Sigmoid colon (tissue), 7 donors: ENCODE results near the gene FAM13C. TPM values are rescaled to one million over a fixed set of nuclear protein-coding genes. Genes with fewer than 3 reads are reported as not detected.
"Not testable (repeated sequence)": the region's sequence is repeated elsewhere in the genome, so short reads cannot be mapped to it uniquely, and the experiment has no call there.

ENCODE experiments used
- DNase-seq: peaks from one replicate; pipeline ENCODE4 v3.0.0-alpha.2; 2019
- H3K27ac ChIP-seq, 4 donors: fragments of 200-600 bp; sonication (generic); one replicate each; pipeline ENCODE4 v1.5.1; 2016 to 2019; ENCODE audit warnings: mild to moderate bottlenecking in 1 of 4
- H3K27me3 ChIP-seq, 3 donors: fragments of 200-600 bp; sonication (generic); one replicate each; pipeline ENCODE4 v1.5.1; 2019; ENCODE audit warnings: mild to moderate bottlenecking in 1 of 3
- H3K36me3 ChIP-seq, 4 donors: fragments of 200-600 bp; sonication (generic); one replicate each; pipeline ENCODE4 v1.5.1; 2016 to 2019
- H3K4me1 ChIP-seq, 4 donors: fragments of 200-600 bp; sonication (generic); one replicate each; pipeline ENCODE4 v1.5.1; 2017 to 2019
- H3K4me3 ChIP-seq, 4 donors: fragments of 200-600 bp; sonication (generic); one replicate each; pipeline ENCODE4 v1.5.1; 2017 to 2019; ENCODE audit warnings: mild to moderate bottlenecking in 2 of 4, moderate library complexity in 1 of 4
- H3K9me3 ChIP-seq, 4 donors: fragments of 200-600 bp in 3 of 4; sonication (generic) in 3 of 4; one replicate each; pipeline versions ENCODE4 v1.5.1 to v1.6.1; 2013 to 2019
- CTCF ChIP-seq, 4 experiments: fragments of 450-650 bp in 3 of 4; fragments of 200-600 bp in 1 of 4; IDR thresholded peaks; one replicate each; pipeline ENCODE4 v1.5.1; 2016 to 2019; ENCODE audit warnings: antibody characterized with exemption in 4 of 4, mild to moderate bottlenecking in 3 of 4, moderate library complexity in 2 of 4
- EP300 ChIP-seq, 4 donors: sonication (generic); formaldehyde crosslinking; IDR thresholded peaks; one replicate each; pipeline ENCODE4 v1.6.1; 2017; ENCODE audit warnings: antibody characterized with exemption in 4 of 4
- POLR2A ChIP-seq, 2 donors: fragments of 450-650 bp; IDR thresholded peaks; one replicate each; pipeline ENCODE4 v1.6.1; 2016; ENCODE audit warnings: antibody characterized with exemption in 2 of 2, mild to moderate bottlenecking in 2 of 2, moderate library complexity in 2 of 2
- POLR2AphosphoS5 ChIP-seq, 4 donors: sonication (generic); formaldehyde crosslinking; IDR thresholded peaks; one replicate each; pipeline ENCODE4 v1.6.1; 2017; ENCODE audit warnings: antibody characterized with exemption in 4 of 4
- WGBS, 2 donors: extraction: QIAGEN DNeasy Blood & Tissue Kit; methylation state at CpG; one replicate each; pipeline ENCODE4 v1.1.7; 2013; 5-methylcytosine and 5-hydroxymethylcytosine counted together
- intact Hi-C: fragments of 100-400 bp; cut with DNase I; formaldehyde crosslinking; loops from one replicate; pipeline ENCODE4 v1.15.1; 2023
- polyA plus RNA-seq, 3 donors: library from polyadenylated mRNA; stranded (reverse); fragments of 200-250 nt; gene quantifications; one replicate each; pipeline ENCODE4 v1.2.3, GENCODE V29; 2013
- total RNA-seq, 4 donors: library from RNA; depleted of rRNA; stranded (reverse); fragments of >200 nt; gene quantifications; one replicate each; pipeline ENCODE4 v1.1.0, GENCODE V29; 2016
- donor health status: healthy with polysubstance abuse.
- donor health status: Bipolar disorder and iron deficiency.
- donor health status: healthy.

Gene FAM13C
- total and polyA plus RNA-seq, 7 donors: 0.92 to 33.9 (median 13.8) TPM

- no peak for TF ChIP-seq POLR2A (IDR thresholded peaks at IDR 0.05)
- peak in 3 of 4 donors; percentile 51 to 88 (median 84) for TF ChIP-seq POLR2AphosphoS5 (IDR thresholded peaks at IDR 0.05)
- peak; percentile 61 to 72 (median 66) for TF ChIP-seq CTCF (IDR thresholded peaks at IDR 0.05)
- no peak for TF ChIP-seq EP300 (IDR thresholded peaks at IDR 0.05)
- Histone ChIP-seq H3K4me1 (peaks cover 0 to 9% (median 0%) of the 10 kb centered on the region in 4 donors), H3K4me3 (no peak overlapping the region), H3K27me3 (no peaks in the 10 kb centered on the region), H3K36me3 (no peaks in the 10 kb centered on the region), H3K9me3 (no peaks in the 10 kb centered on the region), H3K27ac (no peak overlapping the region)
- intact Hi-C loops: loop anchor here (2.0 to 10.0 kb wide), 5 partner anchors 122 to 594 kb away; partner anchors contain the start of gene FAM13C
- WGBS, 2 donors: 18 to 45% methylated on average over 2 of the region's 2 CpGs
- DNase-seq: no peak
Measured at GRCh38 chr10:59240582-59241183, 121.7 kb downstream of the FAM13C start.

GRCh38 chr10:59239108-59239507 is 123.2 kb downstream of the FAM13C start:
- WGBS, 2 donors: 68 to 74% methylated on average over 2 of the region's 2 CpGs
- H3K27me3 ChIP-seq, H3K4me1 ChIP-seq, H3K36me3 ChIP-seq, H3K4me3 ChIP-seq, H3K27ac ChIP-seq, DNase-seq, H3K9me3 ChIP-seq: not testable (repeated sequence)
- intact Hi-C loops: loop anchor here (5.0 kb wide), 1 partner anchor 668 kb away; the partner anchor contains the start of gene CCDC6

- Histone ChIP-seq H3K9me3 (no peaks in the 10 kb centered on the region), H3K27ac (no peak overlapping the region), H3K4me1 (peaks cover 0 to 9% (median 0%) of the 10 kb centered on the region in 4 donors), H3K27me3 (no peaks in the 10 kb centered on the region), H3K36me3 (no peaks in the 10 kb centered on the region), H3K4me3 (no peak overlapping the region)
- intact Hi-C loops: loop anchor here (5.0 kb wide), 1 partner anchor 670 kb away; the partner anchor contains the start of gene CCDC6
- DNase-seq: no peak
- TF ChIP-seq POLR2A (IDR thresholded peaks at IDR 0.05) (no peak), CTCF (IDR thresholded peaks at IDR 0.05) (no peak), POLR2AphosphoS5 (IDR thresholded peaks at IDR 0.05) (no peak), EP300 (IDR thresholded peaks at IDR 0.05) (no peak)
Measured at GRCh38 chr10:59237775-59238174, 124.6 kb downstream of the FAM13C start.

GRCh38 chr10:59236064-59236697 is 126.2 kb downstream of the FAM13C start:
- Histone ChIP-seq H3K4me1 (peaks cover 0 to 9% (median 0%) of the 10 kb centered on the region in 4 donors), H3K27me3 (no peaks in the 10 kb centered on the region), H3K36me3 (no peaks in the 10 kb centered on the region), H3K27ac (no peak overlapping the region), H3K4me3 (no peak overlapping the region), H3K9me3 (no peaks in the 10 kb centered on the region)
- no peak for DNase-seq
- intact Hi-C loops: loop anchor here (5.0 kb wide), 1 partner anchor 671 kb away; the partner anchor contains the start of gene CCDC6
- no peak for TF ChIP-seq POLR2AphosphoS5 (IDR thresholded peaks at IDR 0.05)
- TF ChIP-seq CTCF (IDR thresholded peaks at IDR 0.05): no peak
- TF ChIP-seq EP300 (IDR thresholded peaks at IDR 0.05): no peak
- no peak for TF ChIP-seq POLR2A (IDR thresholded peaks at IDR 0.05)
- WGBS, 2 donors: 86 to 87% methylated on average over 4 of the region's 4 CpGs

- H3K27me3 ChIP-seq: no peaks in the 10 kb centered on the region
- intact Hi-C loops: loop anchor here (5.0 kb wide), 2 partner anchors 283 to 672 kb away; partner anchors contain the start of gene CCDC6
- H3K4me3 ChIP-seq: no peak overlapping the region
- H3K4me1 ChIP-seq: no peaks in the 10 kb centered on the region
- no peaks in the 10 kb centered on the region for H3K36me3 ChIP-seq
- no peak for DNase-seq
- no peak overlapping the region for H3K27ac ChIP-seq
- H3K9me3 ChIP-seq: no peaks in the 10 kb centered on the region
- TF ChIP-seq EP300 (IDR thresholded peaks at IDR 0.05) (no peak), POLR2AphosphoS5 (IDR thresholded peaks at IDR 0.05) (no peak), POLR2A (IDR thresholded peaks at IDR 0.05) (no peak), CTCF (IDR thresholded peaks at IDR 0.05) (peak in 3 of 4 experiments; percentile 17 to 53 (median 23))
Measured at GRCh38 chr10:59234816-59235429, 127.4 kb downstream of the FAM13C start.
